HG02610 (cell line): Measurements from ENCODE around the gene MYO7B.

Source experiments
- ATAC-seq: cut with Tn5 transposase; IDR thresholded peaks from one replicate; pipeline ENCODE4 v1.9.1; 2021; ENCODE audit warnings: mild to moderate bottlenecking, moderate library complexity; ENCODE audit not compliant: unreplicated experiment

Gene MYO7B

DNA sequence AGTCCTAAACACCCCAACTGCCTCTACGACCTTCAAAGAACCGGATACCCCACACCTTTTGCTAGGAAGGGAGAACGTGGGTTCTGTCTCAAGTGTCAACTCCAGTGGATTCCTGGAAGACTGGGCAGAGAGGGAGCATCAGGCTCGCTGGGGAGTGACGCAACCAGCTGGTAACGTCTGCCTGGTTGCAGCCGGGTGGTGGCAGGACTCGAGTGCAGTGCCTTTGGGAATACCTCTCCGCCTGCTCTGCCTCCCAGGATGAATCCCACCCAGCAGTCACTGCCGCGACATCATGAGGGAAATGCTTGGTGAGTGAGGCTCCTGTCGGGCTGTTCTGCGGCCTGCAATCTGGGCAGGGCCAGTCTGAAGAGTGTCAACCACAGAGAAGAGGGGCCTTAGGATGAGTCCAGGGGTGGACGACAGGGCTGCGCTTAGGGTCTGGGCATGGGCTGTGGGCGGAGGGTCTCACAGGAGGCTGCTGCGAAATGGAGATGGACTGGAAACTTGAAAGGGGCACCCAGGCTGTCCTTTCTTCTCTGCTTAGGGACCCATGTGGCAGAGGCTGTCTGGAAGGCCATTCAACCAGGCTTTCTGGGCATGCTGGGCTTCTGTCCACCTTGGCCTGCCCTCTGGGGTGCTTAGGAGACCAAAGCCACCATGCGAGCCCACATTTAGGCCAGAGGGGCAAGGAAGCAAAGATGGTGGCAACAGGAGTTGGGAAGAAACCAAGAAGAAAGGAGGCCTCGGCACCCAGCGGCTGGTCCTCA lies 123.3 kb downstream of the MYO7B start:
- no peak for ATAC-seq

DNA sequence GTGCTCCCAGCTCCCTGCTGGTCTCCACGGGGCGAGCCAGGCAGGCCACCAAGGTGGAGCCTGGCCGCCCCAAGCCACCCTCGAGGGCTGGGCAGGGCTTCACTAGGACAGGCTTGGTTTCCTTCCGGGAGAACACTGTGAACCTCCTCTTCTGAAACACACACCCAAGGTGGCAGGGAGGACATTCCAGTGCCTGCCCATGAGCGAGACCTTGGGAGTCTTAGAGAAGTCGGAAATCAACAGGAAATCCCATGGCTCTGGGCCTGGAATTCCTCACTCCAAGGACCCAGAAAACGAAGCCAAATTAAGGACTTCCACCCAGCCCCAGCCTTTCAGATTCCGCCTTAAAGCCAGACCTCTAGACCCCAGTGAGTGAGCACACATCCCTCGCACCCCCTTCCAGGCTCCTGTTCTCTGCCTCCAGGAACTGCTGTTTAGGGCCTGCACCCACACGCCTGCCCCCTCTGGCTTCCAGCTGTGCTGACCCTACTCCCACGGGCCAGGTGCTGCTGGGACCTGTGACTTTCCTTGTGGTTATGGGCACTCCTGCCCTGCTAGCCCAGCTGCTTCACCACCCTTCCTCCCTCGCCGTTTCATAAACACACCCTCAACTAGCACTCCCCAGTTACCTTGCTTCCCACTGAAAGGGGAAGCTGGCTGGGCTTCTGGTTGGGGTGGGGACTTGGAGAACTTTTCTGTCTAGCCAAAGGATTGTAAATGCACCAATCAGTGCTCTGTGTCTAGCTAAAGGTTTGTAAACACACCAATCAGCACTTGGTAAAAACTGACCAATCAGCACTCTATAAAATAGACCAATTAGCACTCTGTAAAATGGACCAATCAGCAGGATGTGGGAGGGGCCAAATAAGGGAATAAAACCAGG lies 124.2 kb downstream of the MYO7B start:
- no peak for ATAC-seq

DNA sequence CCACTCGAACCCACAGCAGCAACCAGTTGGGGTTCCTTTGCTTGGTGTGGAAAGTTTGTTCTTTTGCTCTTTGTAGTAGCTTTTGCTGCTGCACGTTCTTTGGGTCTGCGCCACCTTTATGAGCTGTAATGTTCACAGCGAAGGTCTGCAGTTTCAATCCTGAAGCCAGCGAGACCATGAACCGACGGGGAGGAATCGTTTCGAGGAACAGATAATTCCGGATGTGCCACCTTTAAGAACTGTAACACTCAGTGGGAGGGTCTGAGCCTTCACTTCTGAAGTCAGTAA lies 124.8 kb downstream of the MYO7B start:
- ATAC-seq = no peak

DNA sequence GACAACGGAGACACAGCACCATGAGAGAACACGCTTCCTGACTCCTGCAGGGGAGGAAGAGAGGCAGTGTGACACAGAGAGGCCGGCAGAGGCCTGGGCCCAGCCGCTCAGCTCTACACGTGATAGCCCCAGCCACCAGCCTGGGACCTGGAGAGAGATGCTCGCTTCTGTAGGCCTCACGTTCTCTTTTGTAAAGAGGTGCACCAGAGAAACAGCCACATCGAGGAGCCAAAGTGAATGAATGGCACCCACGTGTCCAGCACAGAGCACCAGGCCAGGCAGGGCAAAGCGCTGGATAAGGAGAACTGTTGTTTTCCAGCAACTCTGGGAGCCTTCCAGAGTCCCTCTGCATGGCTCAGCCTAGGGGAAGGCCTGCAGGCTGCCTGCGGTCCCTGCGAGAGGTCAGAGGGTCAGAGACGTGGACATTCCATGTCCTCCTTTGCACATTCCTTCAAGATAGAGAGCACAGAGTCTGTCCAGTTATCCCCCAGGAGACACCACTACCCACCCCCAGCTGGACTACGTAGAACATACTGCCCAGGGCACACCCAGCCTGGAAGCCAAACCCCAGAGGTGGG lies 125.7 kb downstream of the MYO7B start:
- no peak for ATAC-seq

DNA sequence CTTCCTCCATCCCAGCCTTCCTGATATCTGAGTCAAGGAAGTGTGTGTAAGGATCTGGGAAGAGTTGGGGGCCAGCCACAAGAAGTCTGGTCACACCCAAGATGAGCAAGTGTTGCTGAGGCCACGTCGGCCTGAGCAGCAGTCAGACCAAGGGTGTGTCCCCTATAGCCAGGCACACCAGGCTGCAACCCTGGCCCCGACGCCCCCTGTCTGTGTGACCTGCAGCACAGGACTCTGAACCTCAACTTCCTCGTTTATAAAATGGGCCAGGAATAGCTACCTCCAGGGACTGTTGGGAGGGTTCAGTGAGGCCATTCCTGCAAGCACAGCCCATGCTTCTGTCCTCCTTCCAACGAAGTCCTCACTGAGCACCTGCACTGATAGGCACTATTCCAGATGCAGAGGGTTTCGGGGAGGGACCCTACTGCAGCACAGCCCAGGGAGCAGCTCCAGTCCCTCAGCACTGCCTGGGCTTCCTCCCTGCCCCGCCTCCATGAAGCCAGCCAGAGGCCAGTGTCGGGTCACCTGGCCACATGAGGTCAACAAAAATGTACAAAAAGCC lies 126.5 kb downstream of the MYO7B start:
- ATAC-seq = no peak

DNA sequence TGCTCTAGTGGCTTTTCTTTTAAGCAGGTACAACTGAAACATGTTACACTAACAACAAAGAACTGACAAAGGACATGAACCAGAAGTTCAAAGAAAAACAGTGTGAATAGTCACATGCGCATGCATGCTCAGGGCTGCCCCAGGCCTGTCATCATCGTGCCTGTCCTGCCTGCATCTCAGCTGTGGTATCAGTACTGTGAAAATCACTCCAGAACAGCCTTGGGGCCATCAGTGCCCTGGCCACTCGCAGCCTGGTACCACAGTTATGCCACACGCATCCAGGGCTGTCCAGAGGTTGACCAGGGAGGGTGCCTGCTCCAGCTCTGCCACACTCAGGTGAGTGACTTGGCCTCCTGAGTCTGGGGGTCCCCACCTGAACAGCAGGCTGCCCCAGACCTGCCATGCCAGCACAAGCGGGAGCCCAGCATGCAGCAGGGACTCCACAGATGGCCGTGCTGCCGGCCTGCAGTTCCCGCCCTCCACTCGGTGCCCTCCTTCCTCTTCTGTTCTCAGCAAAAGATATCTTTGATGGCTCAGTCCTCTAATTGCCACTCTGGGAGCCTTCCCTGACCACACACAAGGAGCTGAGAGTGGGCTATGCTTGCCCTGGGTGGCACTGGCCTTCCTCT lies 127.6 kb downstream of the MYO7B start:
- ATAC-seq = no peak

DNA sequence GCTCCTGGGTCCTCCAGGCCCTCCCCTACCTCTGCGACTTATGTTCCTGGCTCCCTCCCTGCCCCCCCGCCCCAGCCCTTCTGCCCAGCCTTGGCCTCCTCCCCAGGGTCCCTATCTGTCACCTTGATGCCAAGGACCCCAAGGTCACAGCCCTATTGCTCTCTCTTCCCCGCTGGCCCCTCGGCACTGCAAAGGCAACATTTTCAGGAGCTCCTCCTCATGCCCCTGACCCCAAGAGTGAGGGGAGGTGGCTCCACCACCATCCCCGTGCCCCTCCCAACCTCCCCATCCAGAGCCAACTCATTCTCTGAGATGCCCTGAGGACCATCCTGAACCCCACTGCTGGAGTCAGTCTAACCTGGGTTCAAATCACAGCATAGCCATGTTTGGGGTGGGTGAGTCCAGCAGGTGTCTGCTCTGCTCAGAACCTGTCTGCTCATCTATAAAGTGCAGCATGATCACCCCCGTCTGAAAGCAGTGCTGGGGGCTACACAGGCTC lies 128.1 kb downstream of the MYO7B start:
- ATAC-seq = no peak

DNA sequence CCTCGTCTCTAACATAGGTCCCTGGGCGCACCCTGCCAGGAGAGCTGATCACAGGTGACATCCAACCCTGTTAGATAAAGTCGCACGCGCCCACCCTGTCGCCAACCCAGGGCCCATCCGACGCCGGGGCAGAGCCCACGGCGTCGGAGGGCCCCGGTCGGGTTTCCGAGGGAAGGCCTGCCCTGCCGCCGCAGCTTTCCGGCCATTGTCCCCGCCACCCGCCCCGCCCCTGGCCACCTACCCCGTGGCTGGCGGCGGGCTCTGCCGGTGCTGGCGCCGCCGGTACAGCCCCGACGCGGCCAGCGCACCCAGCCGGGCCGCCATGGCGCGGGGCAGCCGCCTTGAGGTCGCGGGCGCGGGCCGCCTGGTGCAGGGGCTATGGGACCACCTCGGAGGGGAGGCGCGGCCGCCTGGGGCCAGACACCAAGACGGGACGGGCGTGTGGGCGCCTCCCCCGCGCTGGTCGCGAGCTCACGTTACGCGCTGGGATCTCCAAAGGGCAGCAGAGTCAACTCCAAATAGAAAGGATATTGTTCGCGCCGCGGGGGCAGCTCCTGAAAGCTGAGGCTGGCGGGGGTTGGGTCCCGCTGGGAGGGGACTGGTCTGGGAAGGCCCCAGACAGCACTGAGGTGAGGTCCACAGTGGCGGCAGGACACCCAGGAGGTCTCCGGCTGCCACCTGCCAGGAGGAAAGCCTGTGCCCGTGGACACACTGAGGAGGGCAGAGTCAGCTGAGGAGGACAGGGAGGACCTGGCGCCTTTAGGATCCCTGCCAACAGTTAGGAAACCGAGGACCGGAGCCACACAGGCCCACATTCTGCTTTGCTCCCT lies 128.8 kb downstream of the MYO7B start:
- no peak for ATAC-seq

DNA sequence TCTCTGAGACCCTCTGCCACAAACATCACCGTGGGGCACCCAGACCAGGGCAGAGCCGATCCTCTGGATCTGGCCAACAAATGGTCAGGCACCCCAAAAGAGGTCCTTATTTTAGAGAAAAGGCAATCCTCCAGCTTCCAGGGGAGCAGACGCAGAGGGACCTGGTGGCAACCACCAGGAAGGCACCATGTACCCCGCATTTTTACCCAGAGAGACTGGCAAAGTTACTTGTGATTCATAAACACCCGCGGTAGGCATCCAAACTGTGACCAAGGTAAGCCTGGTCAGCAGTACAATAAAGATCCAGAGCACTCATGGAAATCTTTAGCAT lies 129.4 kb downstream of the MYO7B start:
- ATAC-seq = no peak

DNA sequence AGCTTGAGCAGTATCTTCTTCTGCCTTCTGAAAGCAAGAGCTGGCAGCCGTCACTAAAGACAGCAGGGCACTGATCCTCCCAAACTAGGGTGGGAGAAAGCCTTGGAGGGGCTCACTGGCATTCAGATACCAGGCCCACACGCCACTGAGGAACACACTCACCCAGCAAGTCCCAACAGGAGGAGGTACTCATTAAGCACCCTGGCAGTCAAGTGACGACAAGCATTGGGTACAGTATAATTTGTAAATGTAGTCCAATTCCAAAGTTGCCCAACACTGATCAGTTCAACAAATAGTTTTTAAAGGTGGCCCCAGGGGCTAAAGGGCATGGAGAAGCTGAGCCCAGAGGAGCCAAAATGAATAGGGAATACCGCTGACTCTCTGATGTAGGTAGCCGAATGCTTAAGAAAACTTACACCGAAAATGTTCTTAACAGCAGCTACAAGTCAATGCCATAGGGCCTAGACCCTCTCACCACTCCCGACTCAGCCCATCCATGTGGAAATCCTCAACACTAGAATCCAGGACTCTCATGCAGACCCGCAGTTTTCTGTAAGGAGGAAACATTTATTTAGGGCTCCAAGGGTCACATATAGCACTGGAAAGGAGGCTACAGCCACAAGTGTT lies 129.9 kb downstream of the MYO7B start:
- ATAC-seq = no peak

DNA sequence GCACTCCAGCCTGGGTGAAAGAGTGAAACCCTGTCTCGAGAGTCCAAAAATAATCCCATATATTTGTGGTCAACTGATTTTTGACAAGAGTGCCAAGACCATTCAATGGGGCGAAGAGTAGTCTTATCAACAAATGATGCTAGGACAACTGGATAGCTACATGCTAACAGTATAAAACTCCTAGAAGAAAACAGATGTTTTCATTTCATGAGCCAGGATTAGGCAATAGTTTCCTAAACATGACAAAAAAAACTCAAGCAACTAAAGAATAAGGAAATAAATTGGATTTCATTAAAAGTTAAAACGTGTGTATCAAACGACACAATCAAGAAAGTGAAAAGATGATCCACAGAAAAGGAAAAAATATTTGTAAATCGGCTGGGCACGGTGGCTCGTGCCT lies 133.6 kb downstream of the MYO7B start:
- no peak for ATAC-seq

DNA sequence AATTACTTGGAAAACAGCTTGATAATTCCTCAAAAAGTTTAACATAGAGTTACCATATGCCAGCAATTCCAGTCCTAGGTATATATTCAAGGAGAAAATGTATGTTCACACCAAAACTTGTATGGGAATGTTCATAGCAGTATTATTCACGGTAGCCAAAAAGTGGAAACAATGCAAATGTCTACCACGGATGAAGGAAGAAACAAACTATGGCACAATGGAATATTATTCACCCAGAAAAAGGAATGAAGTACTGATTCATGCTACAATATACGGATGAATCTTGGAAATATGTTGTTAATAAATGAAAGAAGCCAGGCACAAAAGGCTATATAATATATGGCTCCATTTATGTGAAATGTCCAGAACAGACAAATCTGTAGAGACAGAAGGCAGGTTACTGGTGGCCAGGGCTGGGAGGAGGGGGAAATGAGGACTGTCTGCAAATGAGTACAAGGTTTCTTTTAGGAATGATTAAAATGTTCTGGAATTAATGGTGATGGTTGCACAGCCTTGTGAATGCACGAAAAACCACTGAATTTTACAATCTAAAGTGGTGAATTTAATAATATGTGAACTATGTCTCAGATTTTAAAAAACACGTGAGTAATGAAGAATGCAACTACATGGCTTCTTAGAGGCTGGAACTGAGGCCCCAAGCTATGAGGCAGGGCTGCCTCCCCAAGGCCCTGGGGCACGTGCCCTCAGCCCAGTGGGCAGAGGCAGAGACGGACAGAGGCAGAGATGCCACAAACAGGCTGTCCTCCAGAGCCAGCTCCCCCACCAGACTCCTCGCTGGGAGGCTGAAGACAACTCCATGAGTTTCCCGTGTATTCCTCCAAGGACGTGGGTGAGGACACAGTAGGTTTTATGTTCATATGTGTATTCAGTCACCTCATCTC lies 134.8 kb downstream of the MYO7B start:
- ATAC-seq = no peak

DNA sequence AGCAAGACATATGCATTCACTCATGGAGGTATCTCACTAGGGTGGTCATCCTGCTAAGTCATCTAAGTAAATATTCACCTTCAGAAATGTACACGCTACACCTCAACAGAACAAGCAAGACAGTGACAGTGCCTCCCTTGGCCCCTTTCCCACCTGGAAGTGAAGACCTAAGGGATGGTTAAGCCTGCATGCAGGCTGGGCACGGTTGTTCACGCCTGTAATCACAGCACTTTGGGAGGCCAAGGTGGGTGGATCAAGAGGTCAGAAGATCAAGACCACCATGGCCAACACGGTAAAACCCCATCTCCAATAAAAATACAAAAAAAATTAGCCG lies 135.4 kb downstream of the MYO7B start:
- no peak for ATAC-seq

DNA sequence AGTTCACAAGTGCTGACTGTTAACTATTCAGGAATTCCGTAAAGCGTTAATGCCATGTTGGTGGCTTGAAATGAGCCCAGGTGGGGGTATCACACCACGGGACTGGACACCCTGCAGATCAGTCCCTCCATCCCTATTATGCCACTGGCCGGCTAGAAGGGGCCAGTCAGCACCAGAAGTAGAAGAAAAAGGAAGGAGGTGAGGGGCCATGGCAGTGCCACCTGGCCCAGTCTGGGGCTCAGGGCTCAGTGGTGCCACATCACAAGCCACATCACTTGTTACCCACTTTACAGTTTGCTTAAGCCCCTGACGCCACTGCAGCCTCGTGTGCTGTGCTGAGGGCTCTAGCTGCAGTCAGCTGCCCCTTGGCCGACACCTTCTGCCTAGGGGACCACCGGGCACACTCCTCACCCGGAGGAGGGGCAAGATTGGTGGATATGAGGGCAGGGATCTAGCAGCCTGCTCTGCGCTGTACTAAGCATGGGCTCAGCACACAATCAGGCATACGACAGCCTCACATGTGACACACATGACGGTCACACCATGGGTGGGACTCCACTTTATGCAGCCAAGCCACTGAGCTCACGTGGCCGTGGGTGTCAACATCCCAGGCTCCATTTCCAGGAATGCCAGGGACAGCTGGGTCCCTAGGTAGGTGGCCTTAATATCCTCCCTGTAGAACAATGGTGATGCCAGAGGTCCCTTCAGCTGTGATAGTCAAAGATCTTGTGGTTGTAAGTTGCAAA lies 136.2 kb downstream of the MYO7B start:
- no peak for ATAC-seq

DNA sequence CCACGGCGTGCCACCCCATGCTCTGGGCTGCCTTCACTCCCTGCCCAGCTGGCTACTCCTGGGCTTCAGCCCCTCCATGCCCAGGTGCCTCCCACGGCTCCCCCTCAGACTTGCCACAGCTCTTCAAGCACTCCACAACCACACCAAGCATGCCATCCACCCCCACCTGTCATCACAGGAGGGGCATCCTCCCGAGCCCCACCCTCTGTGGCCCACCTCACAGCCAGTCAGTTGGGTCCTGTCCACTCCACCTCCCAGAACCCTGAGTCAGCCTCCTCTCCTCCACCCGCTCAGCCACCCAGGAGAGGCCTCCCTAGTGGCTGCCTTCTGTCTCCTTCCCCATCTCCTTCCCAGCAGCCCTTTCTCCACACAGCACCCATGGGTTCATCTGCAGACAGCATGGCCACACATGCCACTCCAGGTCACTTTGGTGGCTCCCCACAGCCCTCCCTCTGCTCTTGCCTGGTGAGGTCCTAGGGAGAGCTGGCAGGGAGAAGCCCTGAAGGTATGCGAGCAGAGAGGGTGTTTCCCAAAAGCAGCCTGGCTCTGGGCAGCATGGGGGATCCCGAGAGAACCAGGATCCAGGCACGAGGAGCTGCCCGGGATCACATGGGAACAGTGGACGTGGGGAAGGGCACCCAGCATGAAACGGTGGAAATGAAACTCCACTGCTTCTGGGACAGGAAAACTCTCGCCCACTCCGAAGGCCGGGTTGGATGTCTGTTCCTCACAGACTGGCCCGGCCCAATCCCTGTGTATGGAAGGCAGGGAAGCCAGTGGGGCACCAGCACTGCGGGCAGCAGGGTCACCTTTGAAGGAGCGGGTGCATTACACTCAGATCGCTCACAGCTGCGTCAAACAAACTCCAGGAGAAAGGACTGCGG lies 137.1 kb downstream of the MYO7B start:
- ATAC-seq = no peak

DNA sequence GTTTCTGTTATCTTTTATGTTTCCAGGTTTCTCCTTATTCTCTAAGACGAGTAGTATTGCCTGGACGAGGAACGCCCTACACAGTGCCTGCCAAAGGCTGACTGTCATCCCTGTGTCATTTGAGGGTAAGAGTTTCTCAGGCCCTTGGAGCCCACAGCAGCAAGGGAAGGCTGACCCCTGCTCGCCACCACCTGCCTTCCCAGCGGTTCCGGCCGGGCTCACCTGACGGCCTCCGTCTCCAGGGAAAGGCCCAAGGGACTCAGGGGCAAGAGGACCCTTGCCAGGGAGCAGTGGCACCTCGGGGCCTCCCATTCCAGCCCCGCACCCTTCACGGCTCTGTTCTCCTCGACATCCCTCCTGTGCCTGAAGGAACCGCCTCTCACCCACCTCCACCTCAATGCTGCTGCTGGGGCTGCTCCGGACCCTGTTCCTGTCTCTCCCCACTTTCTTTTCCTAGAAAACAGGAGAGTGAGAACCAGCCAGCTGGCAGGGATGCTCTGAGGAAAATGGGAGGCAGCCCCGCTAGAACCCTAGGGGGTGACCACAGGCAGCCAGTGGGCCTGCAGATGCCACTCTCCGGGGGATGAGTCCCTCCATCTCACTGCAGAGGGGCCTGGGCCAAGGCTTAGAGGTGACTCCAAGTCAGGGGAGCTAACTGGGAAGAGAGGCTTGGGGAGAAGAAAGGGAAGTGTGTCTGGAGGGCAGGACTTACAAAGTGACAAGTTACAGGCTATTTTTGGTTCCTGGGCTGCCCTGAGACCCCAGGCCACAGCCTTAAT lies 138.0 kb downstream of the MYO7B start:
- no peak for ATAC-seq
